GM12875 (cell line): Measurements from ENCODE around the gene ARID3C.
"Not testable (repeated sequence)": the region's sequence is repeated elsewhere in the genome, so short reads cannot be mapped to it uniquely, and the experiment has no call there.

ENCODE experiments used
- H3K4me3 ChIP-seq: one replicate; pipeline ENCODE4 v1.5.1; 2011; ENCODE audit warnings: low read depth, low read length, control low read depth
- CTCF ChIP-seq: IDR thresholded peaks from 2 replicates; pipeline ENCODE4 v1.5.1; 2011; ENCODE audit warnings: low read depth, mild to moderate bottlenecking, control low read depth, inconsistent platforms, low read length, moderate library complexity, borderline replicate concordance; ENCODE audit not compliant: insufficient read depth

ARID3C gene

GRCh38 chr9:34646211-34647083 is 17.6 kb upstream of the ARID3C start, which contains the start of gene GALT:
GALT (plus strand) TSS chr9:34646675; CDS start chr9:34646705, 30 bp downstream.
- TF ChIP-seq CTCF, result peak; percentile 52
- peak within 1 kb of the TSS; percentile 99 for H3K4me3 ChIP-seq

GRCh38 chr9:34644766-34645314 is 16.0 kb upstream of the ARID3C start:
- no peak for TF ChIP-seq CTCF
- H3K4me3 ChIP-seq, result no peak overlapping the region

- TF ChIP-seq CTCF, result no peak
- no peak overlapping the region for H3K4me3 ChIP-seq
These were observed 13.8 kb upstream of the ARID3C start for GRCh38 chr9:34642679-34643078.

GRCh38 chr9:34639322-34639721 is 10.5 kb upstream of the ARID3C start:
- H3K4me3 ChIP-seq, result not testable (repeated sequence)

- TF ChIP-seq CTCF, result no peak
These were observed 9.2 kb upstream of the ARID3C start for GRCh38 chr9:34638138-34638445.

GRCh38 chr9:34637356-34638137 is 8.7 kb upstream of the ARID3C start, which contains the start of gene SIGMAR1:
SIGMAR1 (minus strand) TSS chr9:34637787; CDS start chr9:34637697, 90 bp downstream.
- no peak for TF ChIP-seq CTCF
- peak within 1 kb of the TSS; percentile 82 for H3K4me3 ChIP-seq

More at GRCh38 chr9:34638138-34638445, 9.2 kb upstream of the ARID3C start:
- peak overlapping the region; percentile 82 for H3K4me3 ChIP-seq

GRCh38 chr9:34636791-34637355 is 8.0 kb upstream of the ARID3C start:
- TF ChIP-seq CTCF, result no peak
- H3K4me3 ChIP-seq, result peak overlapping the region; percentile 82
